ENCODE measurements around the gene ZBTB9.

The ZBTB9 gene, protein sequence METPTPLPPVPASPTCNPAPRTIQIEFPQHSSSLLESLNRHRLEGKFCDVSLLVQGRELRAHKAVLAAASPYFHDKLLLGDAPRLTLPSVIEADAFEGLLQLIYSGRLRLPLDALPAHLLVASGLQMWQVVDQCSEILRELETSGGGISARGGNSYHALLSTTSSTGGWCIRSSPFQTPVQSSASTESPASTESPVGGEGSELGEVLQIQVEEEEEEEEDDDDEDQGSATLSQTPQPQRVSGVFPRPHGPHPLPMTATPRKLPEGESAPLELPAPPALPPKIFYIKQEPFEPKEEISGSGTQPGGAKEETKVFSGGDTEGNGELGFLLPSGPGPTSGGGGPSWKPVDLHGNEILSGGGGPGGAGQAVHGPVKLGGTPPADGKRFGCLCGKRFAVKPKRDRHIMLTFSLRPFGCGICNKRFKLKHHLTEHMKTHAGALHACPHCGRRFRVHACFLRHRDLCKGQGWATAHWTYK

DNA sequence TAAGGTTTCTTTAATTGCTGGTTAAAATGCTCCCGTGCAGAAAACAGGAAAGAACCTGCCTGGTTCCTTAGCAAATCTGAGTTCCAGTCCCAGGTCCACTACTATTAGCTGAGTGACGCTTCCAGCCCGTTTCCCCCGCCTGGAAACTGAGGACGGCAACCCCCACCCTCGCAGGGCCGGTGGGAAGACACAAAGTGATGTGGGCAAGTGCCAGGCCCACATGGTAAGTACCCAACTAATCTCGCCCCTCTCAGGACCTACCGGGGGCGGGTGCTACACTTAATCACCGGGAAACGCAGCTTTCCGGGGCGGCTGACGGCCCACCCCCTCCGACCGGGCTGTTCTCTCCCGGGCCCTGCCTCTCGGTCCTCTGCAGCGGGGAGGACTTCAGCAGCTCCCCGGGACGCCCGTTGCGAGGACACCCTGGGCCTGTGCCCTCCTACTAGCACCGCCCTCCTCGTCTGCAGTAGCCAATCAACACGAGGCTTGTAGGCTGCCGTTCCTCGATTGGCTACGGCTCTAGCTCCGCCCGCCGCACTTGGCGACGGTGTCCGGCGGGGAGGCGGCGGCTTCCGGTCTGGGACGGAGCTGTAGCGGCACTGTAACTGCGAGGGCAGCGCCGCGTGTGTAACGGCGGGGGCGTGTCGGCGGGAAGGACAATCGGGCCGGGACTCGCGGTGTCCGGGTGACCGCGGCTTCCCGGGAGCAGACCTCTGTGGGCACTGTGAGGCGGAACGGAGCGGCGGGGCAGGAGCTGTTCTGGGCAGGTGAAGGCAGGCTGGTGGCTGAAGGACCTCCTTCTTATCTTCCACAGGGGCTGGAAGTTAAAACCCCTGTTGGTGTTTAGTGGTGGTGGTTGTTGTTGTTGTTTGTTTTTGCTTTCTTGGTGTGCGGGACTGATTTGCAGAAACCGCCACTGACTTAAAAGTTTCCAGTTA is at the start of gene ZBTB9:
ZBTB9 (plus strand) TSS at position 568 of the 938 bp plus-strand sequence. CDS start 525 bp downstream, outside the sequence.
- H2AFZ ChIP-seq (ENCODE audit: low read length) = peak within 1 kb of the TSS; percentile 80
- peak within 1 kb of the TSS; percentile 76 for H3K9ac ChIP-seq (ENCODE audit: low read length)
- peak within 1 kb of the TSS; percentile 79 for H3K4me3 ChIP-seq (ENCODE audit: low read length)
- H4K20me1 ChIP-seq (ENCODE audit: insufficient read depth, low read length) = no peaks in the 10 kb centered on the region
- no peaks in the 10 kb centered on the region for H3K4me1 ChIP-seq (ENCODE audit: low read length)
- peak within 1 kb of the TSS; percentile 97 for H3K4me2 ChIP-seq (ENCODE audit: low read depth, low read length)
- H3K27me3 ChIP-seq (replicated peaks; ENCODE audit: insufficient read depth, low read length) = no peaks in the 10 kb centered on the region
- no peaks in the 10 kb centered on the region for H3K36me3 ChIP-seq (replicated peaks; ENCODE audit: insufficient read depth, low read length)
- peak within 1 kb of the TSS; percentile 37; the same call in 1 of the 2 replicates for H3K27ac ChIP-seq (ENCODE audit: low read length)
- TF ChIP-seq, protein P1, sequence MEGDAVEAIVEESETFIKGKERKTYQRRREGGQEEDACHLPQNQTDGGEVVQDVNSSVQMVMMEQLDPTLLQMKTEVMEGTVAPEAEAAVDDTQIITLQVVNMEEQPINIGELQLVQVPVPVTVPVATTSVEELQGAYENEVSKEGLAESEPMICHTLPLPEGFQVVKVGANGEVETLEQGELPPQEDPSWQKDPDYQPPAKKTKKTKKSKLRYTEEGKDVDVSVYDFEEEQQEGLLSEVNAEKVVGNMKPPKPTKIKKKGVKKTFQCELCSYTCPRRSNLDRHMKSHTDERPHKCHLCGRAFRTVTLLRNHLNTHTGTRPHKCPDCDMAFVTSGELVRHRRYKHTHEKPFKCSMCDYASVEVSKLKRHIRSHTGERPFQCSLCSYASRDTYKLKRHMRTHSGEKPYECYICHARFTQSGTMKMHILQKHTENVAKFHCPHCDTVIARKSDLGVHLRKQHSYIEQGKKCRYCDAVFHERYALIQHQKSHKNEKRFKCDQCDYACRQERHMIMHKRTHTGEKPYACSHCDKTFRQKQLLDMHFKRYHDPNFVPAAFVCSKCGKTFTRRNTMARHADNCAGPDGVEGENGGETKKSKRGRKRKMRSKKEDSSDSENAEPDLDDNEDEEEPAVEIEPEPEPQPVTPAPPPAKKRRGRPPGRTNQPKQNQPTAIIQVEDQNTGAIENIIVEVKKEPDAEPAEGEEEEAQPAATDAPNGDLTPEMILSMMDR (IDR thresholded peaks at IDR 0.05; ENCODE audit: low read length) = no peak
- TF ChIP-seq EZH2phosphoT487 (IDR thresholded peaks at IDR 0.05; ENCODE audit: low read length) (no peak), EZH2 (optimal IDR thresholded peaks at IDR 0.05; ENCODE audit: low read depth, low read length) (no peak)
- peak; percentile 96 for DNase-seq
- H3K9me2 ChIP-seq (replicated peaks; ENCODE audit: insufficient read depth, low read length) = no peaks in the 10 kb centered on the region
- H3F3A ChIP-seq (ENCODE audit: insufficient read depth, low read length) = no peaks in the 10 kb centered on the region
- H3K9me3 ChIP-seq (replicated peaks; ENCODE audit: insufficient read depth, low read length) = no peaks in the 10 kb centered on the region
- peaks cover 20% of the 10 kb centered on the region for H3K79me2 ChIP-seq (ENCODE audit: low read length)

DNA sequence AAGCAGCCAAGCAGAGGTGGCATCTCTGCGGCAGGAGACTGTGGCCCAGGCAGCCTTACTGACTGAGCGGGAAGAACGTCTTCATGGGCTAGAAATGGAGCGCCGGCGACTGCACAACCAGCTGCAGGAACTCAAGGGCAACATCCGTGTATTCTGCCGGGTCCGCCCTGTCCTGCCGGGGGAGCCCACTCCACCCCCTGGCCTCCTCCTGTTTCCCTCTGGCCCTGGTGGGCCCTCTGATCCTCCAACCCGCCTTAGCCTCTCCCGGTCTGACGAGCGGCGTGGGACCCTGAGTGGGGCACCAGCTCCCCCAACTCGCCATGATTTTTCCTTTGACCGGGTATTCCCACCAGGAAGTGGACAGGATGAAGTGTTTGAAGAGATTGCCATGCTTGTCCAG is 49.5 kb upstream of the ZBTB9 start:
- Histone ChIP-seq H3K79me2 (ENCODE audit: low read length) (peaks cover 58% of the 10 kb centered on the region), H3K9ac (ENCODE audit: low read length) (no peak overlapping the region), H3K4me3 (ENCODE audit: low read length) (no peak overlapping the region), H2AFZ (ENCODE audit: low read length) (no peak overlapping the region), H3K27me3 (replicated peaks; ENCODE audit: insufficient read depth, low read length) (no peaks in the 10 kb centered on the region), H3K27ac (ENCODE audit: low read length) (no peak overlapping the region), H3K9me2 (replicated peaks; ENCODE audit: insufficient read depth, low read length) (no peaks in the 10 kb centered on the region), H3K4me1 (ENCODE audit: low read length) (no peaks in the 10 kb centered on the region), H4K20me1 (ENCODE audit: insufficient read depth, low read length) (no peaks in the 10 kb centered on the region), H3K36me3 (replicated peaks; ENCODE audit: insufficient read depth, low read length) (peaks cover 7% of the 10 kb centered on the region; the same call in 1 of the 2 replicates), H3K4me2 (ENCODE audit: low read depth, low read length) (no peak overlapping the region), H3K9me3 (replicated peaks; ENCODE audit: insufficient read depth, low read length) (no peaks in the 10 kb centered on the region), H3F3A (ENCODE audit: insufficient read depth, low read length) (peaks cover 44% of the 10 kb centered on the region)
- TF ChIP-seq EZH2 (optimal IDR thresholded peaks at IDR 0.05; ENCODE audit: low read depth, low read length) (no peak), EZH2phosphoT487 (IDR thresholded peaks at IDR 0.05; ENCODE audit: low read length) (no peak)
- TF ChIP-seq, protein P1 (IDR thresholded peaks at IDR 0.05; ENCODE audit: low read length) = no peak
- DNase-seq = no peak

DNA sequence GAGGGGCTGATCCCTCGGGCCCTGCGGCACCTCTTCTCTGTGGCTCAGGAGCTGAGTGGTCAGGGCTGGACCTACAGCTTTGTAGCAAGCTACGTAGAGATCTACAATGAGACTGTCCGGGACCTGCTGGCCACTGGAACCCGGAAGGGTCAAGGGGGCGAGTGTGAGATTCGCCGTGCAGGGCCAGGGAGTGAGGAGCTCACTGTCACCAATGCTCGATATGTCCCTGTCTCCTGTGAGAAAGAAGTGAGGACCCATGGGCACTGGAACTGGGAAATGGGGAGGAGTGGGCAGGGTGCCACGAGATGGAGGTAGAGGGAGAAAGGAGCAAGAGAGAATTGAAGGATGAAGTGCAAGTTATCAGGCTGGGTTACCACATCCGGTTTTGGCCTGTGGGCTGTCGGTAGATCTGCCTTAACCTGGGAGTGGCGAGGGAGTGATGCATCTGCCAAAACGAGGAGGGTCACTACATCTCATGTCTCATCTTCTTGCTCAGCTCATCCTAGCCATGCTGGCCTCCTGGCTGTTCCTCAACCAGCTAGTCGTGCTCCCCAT is 48.9 kb upstream of the ZBTB9 start:
- H3K27ac ChIP-seq (ENCODE audit: low read length) = no peak overlapping the region
- H3K9ac ChIP-seq (ENCODE audit: low read length) = no peak overlapping the region
- no peak overlapping the region for H2AFZ ChIP-seq (ENCODE audit: low read length)
- H3K27me3 ChIP-seq (replicated peaks; ENCODE audit: insufficient read depth, low read length) = no peaks in the 10 kb centered on the region
- H3K9me3 ChIP-seq (replicated peaks; ENCODE audit: insufficient read depth, low read length) = no peaks in the 10 kb centered on the region
- peaks cover 45% of the 10 kb centered on the region for H3F3A ChIP-seq (ENCODE audit: insufficient read depth, low read length)
- H3K9me2 ChIP-seq (replicated peaks; ENCODE audit: insufficient read depth, low read length) = no peaks in the 10 kb centered on the region
- no peak overlapping the region for H3K4me2 ChIP-seq (ENCODE audit: low read depth, low read length)
- H3K4me3 ChIP-seq (ENCODE audit: low read length) = no peak overlapping the region
- H3K4me1 ChIP-seq (ENCODE audit: low read length) = no peaks in the 10 kb centered on the region
- TF ChIP-seq EZH2 (optimal IDR thresholded peaks at IDR 0.05; ENCODE audit: low read depth, low read length) = no peak
- TF ChIP-seq, protein P1 (IDR thresholded peaks at IDR 0.05; ENCODE audit: low read length) = no peak
- peaks cover 7% of the 10 kb centered on the region; the same call in 1 of the 2 replicates for H3K36me3 ChIP-seq (replicated peaks; ENCODE audit: insufficient read depth, low read length)
- peaks cover 53% of the 10 kb centered on the region for H3K79me2 ChIP-seq (ENCODE audit: low read length)
- DNase-seq = no peak
- no peaks in the 10 kb centered on the region for H4K20me1 ChIP-seq (ENCODE audit: insufficient read depth, low read length)
